Measurements from ENCODE around the gene SCAMP4.

Gene SCAMP4

DNA sequence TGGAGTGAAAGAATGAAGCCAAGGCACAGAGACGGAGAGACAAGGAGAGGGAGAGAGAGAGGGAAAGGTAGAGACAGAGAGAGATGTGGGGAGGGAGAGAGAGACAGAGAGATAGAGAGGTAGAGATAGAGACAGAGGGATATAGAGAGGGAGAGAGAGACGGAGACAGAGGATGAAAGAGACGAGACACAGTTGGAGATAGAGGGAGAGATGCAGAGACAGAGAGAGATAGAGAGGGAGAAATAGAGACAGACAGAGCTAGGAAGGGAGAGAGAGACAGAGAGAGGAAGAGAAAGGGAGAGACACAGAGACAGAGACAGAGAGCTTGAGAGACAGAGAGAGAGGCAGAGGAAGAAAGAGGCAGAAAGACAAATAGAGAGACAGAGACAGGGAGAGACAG, 31.2 kb downstream of the SCAMP4 start:
- H3K4me2 ChIP-seq (ENCODE audit: low read length): no peak overlapping the region
- H3K36me3 ChIP-seq (ENCODE audit: insufficient read depth, low read length): no peaks in the 10 kb centered on the region
- no peaks in the 10 kb centered on the region for H3K9me3 ChIP-seq (replicated peaks; ENCODE audit: low read length)
- H3K9ac ChIP-seq (ENCODE audit: low read depth, low read length): no peak overlapping the region
- H3K4me1 ChIP-seq (ENCODE audit: control insufficient read depth, insufficient read depth, low read length): peaks cover 17% of the 10 kb centered on the region
- H3K27me3 ChIP-seq (ENCODE audit: control insufficient read depth, insufficient read depth, low read length): no peaks in the 10 kb centered on the region
- no peak overlapping the region for H3K4me3 ChIP-seq (ENCODE audit: low read length)

DNA sequence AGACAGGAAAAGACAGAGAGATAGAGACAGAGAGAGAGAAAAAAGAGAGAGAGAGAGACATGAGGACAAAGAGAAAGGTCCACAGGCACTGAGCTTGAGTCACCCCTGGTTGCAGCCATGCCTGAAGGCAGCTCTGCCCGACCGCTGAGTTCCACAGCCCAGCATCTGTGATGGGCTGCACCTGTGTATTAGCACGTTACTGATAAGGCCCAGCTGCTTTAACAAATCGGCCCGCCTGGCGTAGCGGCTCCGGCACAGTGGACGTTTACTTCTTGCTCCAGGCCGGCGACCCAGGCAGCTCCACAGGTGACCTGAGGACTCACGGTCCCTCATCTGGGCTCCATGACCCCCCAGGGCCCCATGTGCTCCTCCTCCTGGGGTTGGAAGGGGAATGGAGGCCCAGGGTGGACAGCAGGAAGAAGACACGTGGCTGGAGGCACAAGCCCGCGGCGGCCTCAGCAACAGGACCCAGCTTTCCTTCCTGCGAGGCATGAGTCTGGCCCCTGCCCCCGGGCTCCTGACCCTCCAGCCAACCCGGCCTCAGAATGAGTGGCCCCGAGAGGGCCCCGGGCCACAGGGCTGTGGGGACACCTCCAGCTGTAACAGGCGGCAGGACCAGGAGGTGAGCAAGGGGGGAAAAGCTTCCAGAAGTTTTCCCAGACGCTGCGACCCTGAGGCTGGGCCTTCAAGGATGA, 31.9 kb downstream of the SCAMP4 start:
- H3K4me2 ChIP-seq (ENCODE audit: low read length): no peak overlapping the region
- no peaks in the 10 kb centered on the region for H3K36me3 ChIP-seq (ENCODE audit: insufficient read depth, low read length)
- no peaks in the 10 kb centered on the region for H3K27me3 ChIP-seq (ENCODE audit: control insufficient read depth, insufficient read depth, low read length)
- H3K9ac ChIP-seq (ENCODE audit: low read depth, low read length): no peak overlapping the region
- H3K9me3 ChIP-seq (replicated peaks; ENCODE audit: low read length): no peaks in the 10 kb centered on the region
- H3K4me1 ChIP-seq (ENCODE audit: control insufficient read depth, insufficient read depth, low read length): peaks cover 17% of the 10 kb centered on the region
- H3K4me3 ChIP-seq (ENCODE audit: low read length): no peak overlapping the region

DNA sequence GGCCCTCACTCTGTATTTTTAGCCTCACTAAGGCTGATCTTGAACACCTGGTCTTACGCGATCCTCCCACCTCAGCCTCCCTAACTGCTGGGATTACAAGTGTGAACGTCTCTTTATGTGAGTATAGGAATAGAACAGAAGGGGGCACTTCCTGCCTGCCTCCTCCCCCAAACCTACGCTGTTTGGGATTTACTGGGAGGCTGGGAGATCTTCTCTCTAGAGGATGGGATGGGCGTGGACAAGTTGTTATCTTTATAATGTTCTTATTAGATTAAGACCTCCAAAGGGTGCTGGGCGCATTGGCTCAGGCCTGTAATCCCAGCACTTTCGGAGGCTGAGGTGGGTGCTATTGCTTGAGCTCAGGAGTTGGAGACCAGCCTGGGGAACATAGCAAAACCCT, 32.9 kb downstream of the SCAMP4 start:
- Histone ChIP-seq H3K9me3 (replicated peaks; ENCODE audit: low read length) (no peaks in the 10 kb centered on the region), H3K36me3 (ENCODE audit: insufficient read depth, low read length) (no peaks in the 10 kb centered on the region), H3K4me2 (ENCODE audit: low read length) (no peak overlapping the region), H3K4me3 (ENCODE audit: low read length) (no peak overlapping the region), H3K4me1 (ENCODE audit: control insufficient read depth, insufficient read depth, low read length) (peaks cover 22% of the 10 kb centered on the region), H3K9ac (ENCODE audit: low read depth, low read length) (no peak overlapping the region), H3K27me3 (ENCODE audit: control insufficient read depth, insufficient read depth, low read length) (no peaks in the 10 kb centered on the region)

- Histone ChIP-seq H3K4me2 (ENCODE audit: low read length) (peak within 1 kb of the TSS; percentile 100), H3K27me3 (ENCODE audit: control insufficient read depth, insufficient read depth, low read length) (no peaks in the 10 kb centered on the region), H3K4me3 (ENCODE audit: low read length) (peak within 1 kb of the TSS; percentile 81), H3K4me1 (ENCODE audit: control insufficient read depth, insufficient read depth, low read length) (peaks cover 32% of the 10 kb centered on the region), H3K9me3 (replicated peaks; ENCODE audit: low read length) (no peaks in the 10 kb centered on the region), H3K9ac (ENCODE audit: low read depth, low read length) (peak within 1 kb of the TSS; percentile 93), H3K36me3 (ENCODE audit: insufficient read depth, low read length) (no peaks in the 10 kb centered on the region)
Observed at GRCh38 chr19:1941146-1942077, 36.2 kb downstream of the SCAMP4 start, which contains the start of gene CSNK1G2. Gene CSNK1G2, plus strand, starts transcription at chr19:1941172. Its CDS starts 28,601 bp downstream, at chr19:1969773.

GRCh38 chr19:1942078-1942933, 37.1 kb downstream of the SCAMP4 start:
- no peaks in the 10 kb centered on the region for H3K27me3 ChIP-seq (ENCODE audit: control insufficient read depth, insufficient read depth, low read length)
- peak overlapping the region; percentile 93 for H3K9ac ChIP-seq (ENCODE audit: low read depth, low read length)
- peaks cover 32% of the 10 kb centered on the region for H3K4me1 ChIP-seq (ENCODE audit: control insufficient read depth, insufficient read depth, low read length)

DNA sequence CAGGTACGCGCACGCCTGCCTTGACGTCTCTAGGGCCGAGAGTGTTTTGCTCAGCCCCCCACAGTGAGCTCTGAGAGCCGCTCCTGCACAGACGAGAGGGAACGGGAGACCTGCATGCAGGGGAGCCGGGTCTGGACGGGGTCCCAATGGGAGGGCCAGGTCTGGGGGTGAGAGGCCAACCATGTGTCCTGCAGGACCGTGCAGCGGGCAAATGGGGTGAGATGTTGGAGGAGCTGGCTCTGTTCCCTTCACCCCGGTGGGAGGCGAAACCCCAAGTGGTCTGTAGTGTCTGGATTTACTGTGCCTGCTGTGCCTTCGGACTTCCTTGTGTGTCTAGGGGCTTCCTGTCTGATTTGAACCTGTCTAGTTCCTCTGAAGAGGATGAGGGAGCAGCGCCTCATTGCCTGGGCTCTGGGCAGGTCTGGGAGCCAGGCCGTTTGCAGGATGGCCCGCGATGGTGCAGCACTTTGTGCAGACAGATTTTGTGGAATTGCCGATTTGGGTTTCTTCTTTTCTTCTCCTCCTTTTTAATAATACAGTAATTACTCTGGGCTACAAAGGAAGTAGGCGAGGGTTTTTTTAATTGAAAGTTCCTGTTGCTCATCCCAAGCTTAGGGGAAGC, 37.8 kb downstream of the SCAMP4 start:
- Histone ChIP-seq H3K4me3 (ENCODE audit: low read length) (peak overlapping the region; percentile 81), H3K4me2 (ENCODE audit: low read length) (peak overlapping the region; percentile 100), H3K4me1 (ENCODE audit: control insufficient read depth, insufficient read depth, low read length) (peaks cover 32% of the 10 kb centered on the region), H3K36me3 (ENCODE audit: insufficient read depth, low read length) (no peaks in the 10 kb centered on the region), H3K9me3 (replicated peaks; ENCODE audit: low read length) (no peaks in the 10 kb centered on the region), H3K27me3 (ENCODE audit: control insufficient read depth, insufficient read depth, low read length) (no peaks in the 10 kb centered on the region), H3K9ac (ENCODE audit: low read depth, low read length) (peak overlapping the region; percentile 93)

More at GRCh38 chr19:1942078-1942933, 37.1 kb downstream of the SCAMP4 start:
- H3K4me3 ChIP-seq (ENCODE audit: low read length): peak overlapping the region; percentile 81
- no peaks in the 10 kb centered on the region for H3K9me3 ChIP-seq (replicated peaks; ENCODE audit: low read length)
- H3K36me3 ChIP-seq (ENCODE audit: insufficient read depth, low read length): no peaks in the 10 kb centered on the region
- H3K4me2 ChIP-seq (ENCODE audit: low read length): peak overlapping the region; percentile 100

GRCh38 chr19:1943661-1944087, 38.5 kb downstream of the SCAMP4 start:
- Histone ChIP-seq H3K27me3 (ENCODE audit: control insufficient read depth, insufficient read depth, low read length) (no peaks in the 10 kb centered on the region), H3K9ac (ENCODE audit: low read depth, low read length) (no peak overlapping the region), H3K36me3 (ENCODE audit: insufficient read depth, low read length) (no peaks in the 10 kb centered on the region), H3K9me3 (replicated peaks; ENCODE audit: low read length) (no peaks in the 10 kb centered on the region), H3K4me3 (ENCODE audit: low read length) (no peak overlapping the region), H3K4me1 (ENCODE audit: control insufficient read depth, insufficient read depth, low read length) (peaks cover 32% of the 10 kb centered on the region), H3K4me2 (ENCODE audit: low read length) (peak overlapping the region; percentile 100)

- H3K9me3 ChIP-seq (replicated peaks; ENCODE audit: low read length): no peaks in the 10 kb centered on the region
- H3K4me2 ChIP-seq (ENCODE audit: low read length): peak overlapping the region; percentile 100
- H3K36me3 ChIP-seq (ENCODE audit: insufficient read depth, low read length): no peaks in the 10 kb centered on the region
- no peak overlapping the region for H3K4me3 ChIP-seq (ENCODE audit: low read length)
- H3K9ac ChIP-seq (ENCODE audit: low read depth, low read length): no peak overlapping the region
- H3K27me3 ChIP-seq (ENCODE audit: control insufficient read depth, insufficient read depth, low read length): no peaks in the 10 kb centered on the region
- H3K4me1 ChIP-seq (ENCODE audit: control insufficient read depth, insufficient read depth, low read length): peaks cover 32% of the 10 kb centered on the region
Observed at GRCh38 chr19:1944088-1944915, 39.1 kb downstream of the SCAMP4 start.

DNA sequence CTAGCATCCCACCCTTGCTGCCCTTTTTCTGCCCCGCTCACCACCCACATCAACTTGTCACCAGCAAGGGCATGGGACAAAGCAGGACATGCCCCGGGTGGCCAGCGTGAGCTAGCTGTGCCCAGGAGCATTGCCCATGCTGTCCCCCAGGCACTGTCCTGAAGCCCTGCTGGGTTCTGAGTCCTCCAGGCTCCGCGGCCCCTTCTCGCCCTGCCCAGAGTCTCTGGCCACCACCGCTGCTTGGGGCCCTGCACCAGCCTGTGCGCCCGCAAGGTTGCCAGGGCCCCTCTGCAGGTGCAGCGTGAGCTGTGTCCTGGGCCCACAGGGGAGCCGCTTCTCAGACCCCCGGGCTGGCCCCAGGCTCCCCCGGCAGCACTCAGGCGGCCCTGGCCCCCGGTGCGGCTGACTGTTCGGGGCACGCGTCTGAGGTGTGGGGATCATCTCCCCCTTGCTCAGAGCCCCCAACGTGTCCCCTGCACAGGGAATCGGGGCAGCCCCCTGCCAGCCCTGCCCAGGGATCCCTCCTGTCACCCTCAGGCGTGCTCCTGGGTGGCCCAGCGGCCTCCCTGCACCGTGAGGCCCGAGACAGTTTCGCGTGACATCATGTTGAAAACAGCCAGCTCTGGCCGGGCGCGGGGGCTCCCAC, 39.8 kb downstream of the SCAMP4 start:
- H3K4me1 ChIP-seq (ENCODE audit: control insufficient read depth, insufficient read depth, low read length): peaks cover 26% of the 10 kb centered on the region
- no peak overlapping the region for H3K4me2 ChIP-seq (ENCODE audit: low read length)
- no peak overlapping the region for H3K9ac ChIP-seq (ENCODE audit: low read depth, low read length)
- no peaks in the 10 kb centered on the region for H3K27me3 ChIP-seq (ENCODE audit: control insufficient read depth, insufficient read depth, low read length)
- no peaks in the 10 kb centered on the region for H3K36me3 ChIP-seq (ENCODE audit: insufficient read depth, low read length)
- H3K4me3 ChIP-seq (ENCODE audit: low read length): no peak overlapping the region
- H3K9me3 ChIP-seq (replicated peaks; ENCODE audit: low read length): no peaks in the 10 kb centered on the region

GRCh38 chr19:1945899-1946298, 40.7 kb downstream of the SCAMP4 start:
- no peaks in the 10 kb centered on the region for H3K36me3 ChIP-seq (ENCODE audit: insufficient read depth, low read length)
- peaks cover 21% of the 10 kb centered on the region for H3K4me1 ChIP-seq (ENCODE audit: control insufficient read depth, insufficient read depth, low read length)
- no peaks in the 10 kb centered on the region for H3K27me3 ChIP-seq (ENCODE audit: control insufficient read depth, insufficient read depth, low read length)
- no peak overlapping the region for H3K4me3 ChIP-seq (ENCODE audit: low read length)
- no peaks in the 10 kb centered on the region for H3K9me3 ChIP-seq (replicated peaks; ENCODE audit: low read length)
- H3K9ac ChIP-seq (ENCODE audit: low read depth, low read length): no peak overlapping the region
- H3K4me2 ChIP-seq (ENCODE audit: low read length): no peak overlapping the region
